ENCODE results near the gene MYH11. TPM values are rescaled to one million over a fixed set of nuclear protein-coding genes. Genes with fewer than 3 reads are reported as not detected.
"Not testable (repeated sequence)": the region's sequence is repeated elsewhere in the genome, so short reads cannot be mapped to it uniquely, and the experiment has no call there.

Gene MYH11
- total RNA-seq, 4 donors from 2014 or later, result 5.6 to 57.7 (median 20.4) TPM

DNA sequence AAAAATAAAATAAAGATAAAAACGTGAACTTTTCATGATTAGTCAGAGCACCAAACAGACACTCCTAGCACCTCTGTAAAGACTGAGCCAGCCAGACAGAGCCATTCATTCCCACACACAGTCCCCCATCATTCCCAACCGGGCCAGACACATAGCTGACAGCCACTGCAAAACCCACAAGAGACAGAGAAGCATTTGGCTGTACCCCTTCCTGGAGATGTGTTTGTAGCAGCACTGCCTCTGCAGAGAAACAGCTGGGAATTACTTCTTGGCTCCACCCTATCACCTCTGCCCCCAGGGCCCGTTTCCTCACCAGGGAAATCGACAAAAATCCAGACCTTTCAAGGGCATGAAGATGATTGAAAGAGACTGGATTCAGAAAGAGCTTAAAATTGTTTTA lies 46.4 kb downstream of the MYH11 start:
- Histone ChIP-seq H3K4me1 (peaks cover 13% of the 10 kb centered on the region in 2 donors), H3K36me3 (no peaks in the 10 kb centered on the region), H3K27ac (peak overlapping the region in 1 of 4 donors; percentile 57), H3K27me3 (peaks cover 0 to 4% (median 0%) of the 10 kb centered on the region in 3 donors), H3K4me3 (no peak overlapping the region), H3K9me3 (no peaks in the 10 kb centered on the region)
- TF ChIP-seq, protein P1, sequence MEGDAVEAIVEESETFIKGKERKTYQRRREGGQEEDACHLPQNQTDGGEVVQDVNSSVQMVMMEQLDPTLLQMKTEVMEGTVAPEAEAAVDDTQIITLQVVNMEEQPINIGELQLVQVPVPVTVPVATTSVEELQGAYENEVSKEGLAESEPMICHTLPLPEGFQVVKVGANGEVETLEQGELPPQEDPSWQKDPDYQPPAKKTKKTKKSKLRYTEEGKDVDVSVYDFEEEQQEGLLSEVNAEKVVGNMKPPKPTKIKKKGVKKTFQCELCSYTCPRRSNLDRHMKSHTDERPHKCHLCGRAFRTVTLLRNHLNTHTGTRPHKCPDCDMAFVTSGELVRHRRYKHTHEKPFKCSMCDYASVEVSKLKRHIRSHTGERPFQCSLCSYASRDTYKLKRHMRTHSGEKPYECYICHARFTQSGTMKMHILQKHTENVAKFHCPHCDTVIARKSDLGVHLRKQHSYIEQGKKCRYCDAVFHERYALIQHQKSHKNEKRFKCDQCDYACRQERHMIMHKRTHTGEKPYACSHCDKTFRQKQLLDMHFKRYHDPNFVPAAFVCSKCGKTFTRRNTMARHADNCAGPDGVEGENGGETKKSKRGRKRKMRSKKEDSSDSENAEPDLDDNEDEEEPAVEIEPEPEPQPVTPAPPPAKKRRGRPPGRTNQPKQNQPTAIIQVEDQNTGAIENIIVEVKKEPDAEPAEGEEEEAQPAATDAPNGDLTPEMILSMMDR (IDR thresholded peaks at IDR 0.05 in 4 of 5, conservative IDR thresholded peaks at IDR 0.05 in 1 of 5), result no peak
- no peak for TF ChIP-seq POLR2A (IDR thresholded peaks at IDR 0.05)
- DNase-seq (no peak), ATAC-seq (no peak)
- intact Hi-C loops (cut with DNase I; ENCODE audit: low total_unique reads), result no loop called here
- in situ Hi-C loops (cut with MboI; ENCODE audit: low sequenced_read_pairs in 4 of 4), result no loop called here

- H3K9me3 ChIP-seq; H3K4me3 ChIP-seq; H3K27me3 ChIP-seq; ATAC-seq; H3K36me3 ChIP-seq; in situ Hi-C loops (cut with MboI; ENCODE audit: low sequenced_read_pairs in 4 of 4); DNase-seq; intact Hi-C loops (cut with DNase I; ENCODE audit: low total_unique reads): not testable (repeated sequence)
- Histone ChIP-seq H3K4me1 (peaks cover 13% of the 10 kb centered on the region in 2 donors), H3K27ac (peak overlapping the region in 1 of 4 donors; percentile 55)
Observed at GRCh38 chr16:15809297-15809696, 47.5 kb downstream of the MYH11 start.

- no peak for ATAC-seq
- Histone ChIP-seq H3K4me3 (no peak overlapping the region), H3K27me3 (peaks cover 0 to 4% (median 0%) of the 10 kb centered on the region in 3 donors), H3K9me3 (no peaks in the 10 kb centered on the region), H3K27ac (peak overlapping the region in 1 of 4 donors; percentile 55), H3K4me1 (peaks cover 13% of the 10 kb centered on the region in 2 donors), H3K36me3 (no peaks in the 10 kb centered on the region)
- intact Hi-C loops (cut with DNase I; ENCODE audit: low total_unique reads) (no loop called here), in situ Hi-C loops (cut with MboI; ENCODE audit: low sequenced_read_pairs in 4 of 4) (no loop called here)
- no peak for DNase-seq
- TF ChIP-seq, protein P1 (IDR thresholded peaks at IDR 0.05 in 4 of 5, conservative IDR thresholded peaks at IDR 0.05 in 1 of 5), result no peak
- no peak for TF ChIP-seq POLR2A (IDR thresholded peaks at IDR 0.05)
Observed at GRCh38 chr16:15808071-15808470, 48.8 kb downstream of the MYH11 start.

GRCh38 chr16:15807603-15808009 lies 49.2 kb downstream of the MYH11 start:
- peaks cover 0 to 4% (median 0%) of the 10 kb centered on the region in 3 donors for H3K27me3 ChIP-seq
- ATAC-seq (peak in 1 of 2 donors; percentile 33), DNase-seq (peak in 1 of 2 donors; percentile 19)
- in situ Hi-C loops (cut with MboI; ENCODE audit: low sequenced_read_pairs in 4 of 4) (no loop called here), intact Hi-C loops (cut with DNase I; ENCODE audit: low total_unique reads) (no loop called here)
- H3K4me3 ChIP-seq, result no peak overlapping the region
- H3K27ac ChIP-seq, result peak overlapping the region in 1 of 4 donors; percentile 58
- TF ChIP-seq, protein P1 (IDR thresholded peaks at IDR 0.05 in 4 of 5, conservative IDR thresholded peaks at IDR 0.05 in 1 of 5), result no peak
- TF ChIP-seq POLR2A (IDR thresholded peaks at IDR 0.05), result no peak
- H3K36me3 ChIP-seq, result no peaks in the 10 kb centered on the region
- H3K4me1 ChIP-seq, result peaks cover 11 to 13% of the 10 kb centered on the region in 2 donors
- H3K9me3 ChIP-seq, result no peaks in the 10 kb centered on the region

- in situ Hi-C loops (cut with MboI; ENCODE audit: low sequenced_read_pairs in 4 of 4), result no loop called here
- H3K27me3 ChIP-seq, result no peaks in the 10 kb centered on the region
- no peak for TF ChIP-seq POLR2A (IDR thresholded peaks at IDR 0.05)
- TF ChIP-seq, protein P1 (IDR thresholded peaks at IDR 0.05 in 4 of 5, conservative IDR thresholded peaks at IDR 0.05 in 1 of 5), result no peak
- no peaks in the 10 kb centered on the region for H3K36me3 ChIP-seq
- H3K9me3 ChIP-seq, result no peaks in the 10 kb centered on the region
- intact Hi-C loops (cut with DNase I; ENCODE audit: low total_unique reads), result no loop called here
- no peak overlapping the region for H3K4me3 ChIP-seq
- no peaks in the 10 kb centered on the region for H3K4me1 ChIP-seq
- H3K27ac ChIP-seq, result no peak overlapping the region
- DNase-seq (no peak), ATAC-seq (no peak)
Observed at GRCh38 chr16:15803618-15804017, 53.2 kb downstream of the MYH11 start.

Data from gastrocnemius medialis (tissue), 4 donors.